Stimulated activated CD4-positive, alpha-beta T cell treated with anti-CD3 and anti-CD28 coated beads, Interleukin-1b, Interleukin-23, amount 100 ng/mL, for 1 hour (primary cell): ENCODE data around the gene MRPS27.

Experiments used
- DNase-seq, 2 donors: peaks; one replicate each; pipeline ENCODE4 v3.0.0-alpha.2; 2020; ENCODE audit warnings: low read depth in 2 of 2

Gene MRPS27

GRCh38 chr5:72290356-72291133 is 29.5 kb downstream of the MRPS27 start:
- DNase-seq, result no peak

DNA sequence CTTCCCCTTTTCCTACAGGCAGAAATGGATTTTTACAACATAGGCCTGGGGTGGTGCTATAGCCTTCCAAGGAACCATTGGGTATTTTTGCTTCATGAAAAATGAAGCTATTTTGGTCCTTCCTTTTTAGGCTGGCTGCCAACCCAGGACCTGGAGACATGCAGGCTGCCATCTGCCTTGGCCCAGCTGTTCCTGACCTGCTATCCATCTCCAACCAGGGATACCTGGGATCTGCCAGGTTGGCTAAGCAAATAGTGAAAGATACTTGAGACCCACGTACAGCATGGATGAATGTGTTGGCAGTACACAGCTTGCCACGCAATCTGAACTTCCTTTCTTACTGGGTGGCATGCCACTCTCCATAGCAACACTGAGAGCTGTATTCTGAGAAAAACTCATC is 31.1 kb downstream of the MRPS27 start:
- no peak for DNase-seq

DNA sequence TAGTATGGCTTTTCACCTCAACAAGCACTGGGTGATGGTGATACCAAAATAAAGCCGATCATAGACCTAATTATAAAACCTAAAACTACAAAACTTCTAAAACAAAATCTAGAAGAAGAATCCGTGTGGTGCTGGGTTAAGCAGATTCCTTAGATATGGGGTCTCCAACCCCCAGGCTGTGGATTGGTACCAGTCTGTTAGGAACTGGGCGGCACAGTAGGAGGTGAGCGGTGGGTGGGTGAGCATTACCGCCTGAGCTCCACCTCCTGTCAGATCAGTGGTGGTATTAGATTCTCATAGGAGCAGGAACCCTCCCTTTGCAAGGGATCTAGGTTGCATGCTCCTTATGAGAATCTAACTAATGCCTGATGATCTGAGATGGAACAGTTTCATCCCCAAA is 33.2 kb downstream of the MRPS27 start:
- no peak for DNase-seq

GRCh38 chr5:72285424-72285821 is 34.6 kb downstream of the MRPS27 start:
- no peak for DNase-seq

DNA sequence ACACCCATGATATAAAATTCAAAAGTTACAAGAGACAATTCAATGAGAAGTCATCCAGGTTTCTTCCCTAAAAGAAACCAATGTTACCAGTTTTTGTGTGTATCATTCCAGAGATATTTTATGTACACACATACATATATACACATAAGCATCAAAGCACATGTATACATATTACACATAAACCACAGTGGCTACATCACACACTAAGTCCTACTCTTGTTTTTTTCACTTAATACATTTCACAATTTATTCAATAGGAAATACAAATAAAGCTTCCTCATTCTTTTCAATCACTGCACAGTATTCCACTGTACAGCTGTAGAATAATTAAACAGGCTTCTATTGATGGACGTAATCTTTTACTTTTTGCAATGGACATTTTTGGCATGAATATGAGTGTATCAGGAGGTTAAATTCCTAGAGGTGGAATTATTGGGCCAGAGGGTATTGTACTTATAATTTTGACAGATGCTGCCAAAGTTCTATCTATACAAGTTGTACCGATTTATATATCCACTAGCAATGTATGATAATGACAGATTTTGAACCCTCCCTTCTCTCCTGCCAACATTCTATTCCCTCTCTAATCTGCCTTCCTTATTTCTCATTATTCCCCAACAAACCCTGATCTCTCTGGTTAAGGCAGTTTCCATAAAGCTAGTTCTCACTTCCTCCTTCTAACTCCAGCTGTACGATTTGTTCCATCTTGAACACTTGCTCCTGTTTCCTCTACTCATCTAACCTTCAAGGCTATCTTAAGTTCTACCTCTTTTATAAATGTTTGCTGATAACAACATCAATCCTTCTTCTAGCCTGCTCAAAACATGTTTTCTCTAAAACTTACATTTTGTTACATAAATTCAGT is 35.2 kb downstream of the MRPS27 start:
- DNase-seq, result no peak

DNA sequence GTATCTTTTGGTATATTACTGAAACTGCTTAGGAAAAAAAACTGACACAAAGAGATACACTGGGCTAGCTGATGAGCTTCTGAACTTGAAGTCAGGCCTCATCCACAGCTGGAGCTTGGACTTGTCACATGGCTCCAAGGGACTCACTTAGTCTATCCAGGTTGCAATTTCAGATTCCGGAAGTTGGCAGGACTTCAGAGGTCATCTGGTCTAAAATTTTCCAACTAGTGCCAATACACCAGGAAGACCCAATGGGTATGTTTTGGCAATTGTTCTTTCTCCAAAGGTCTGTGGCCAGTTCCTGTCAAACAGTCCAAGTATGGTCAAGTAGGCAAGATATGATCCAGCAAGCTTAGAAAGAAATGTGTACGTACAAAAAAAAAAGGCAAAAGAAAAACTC is 36.7 kb downstream of the MRPS27 start:
- DNase-seq, result no peak

DNA sequence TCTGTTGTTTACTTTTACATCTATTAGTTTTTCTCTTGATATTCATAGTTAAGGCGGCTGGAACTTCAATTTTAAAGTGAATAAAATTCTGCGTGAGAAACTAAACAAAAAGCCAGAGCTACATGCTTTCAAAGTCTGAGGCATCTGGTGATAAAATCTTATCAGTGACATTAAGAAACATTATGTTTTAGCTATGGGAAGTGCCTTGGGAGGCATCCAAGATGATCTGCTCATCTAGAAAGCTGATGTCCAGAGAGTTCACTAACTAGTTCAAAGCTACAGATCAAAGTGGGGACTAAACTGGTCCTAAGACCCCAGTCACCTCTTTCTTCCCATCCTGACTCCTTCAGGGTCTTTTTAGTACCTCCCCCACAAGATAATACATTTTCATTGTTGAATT is 37.2 kb downstream of the MRPS27 start:
- DNase-seq, result no peak

DNA sequence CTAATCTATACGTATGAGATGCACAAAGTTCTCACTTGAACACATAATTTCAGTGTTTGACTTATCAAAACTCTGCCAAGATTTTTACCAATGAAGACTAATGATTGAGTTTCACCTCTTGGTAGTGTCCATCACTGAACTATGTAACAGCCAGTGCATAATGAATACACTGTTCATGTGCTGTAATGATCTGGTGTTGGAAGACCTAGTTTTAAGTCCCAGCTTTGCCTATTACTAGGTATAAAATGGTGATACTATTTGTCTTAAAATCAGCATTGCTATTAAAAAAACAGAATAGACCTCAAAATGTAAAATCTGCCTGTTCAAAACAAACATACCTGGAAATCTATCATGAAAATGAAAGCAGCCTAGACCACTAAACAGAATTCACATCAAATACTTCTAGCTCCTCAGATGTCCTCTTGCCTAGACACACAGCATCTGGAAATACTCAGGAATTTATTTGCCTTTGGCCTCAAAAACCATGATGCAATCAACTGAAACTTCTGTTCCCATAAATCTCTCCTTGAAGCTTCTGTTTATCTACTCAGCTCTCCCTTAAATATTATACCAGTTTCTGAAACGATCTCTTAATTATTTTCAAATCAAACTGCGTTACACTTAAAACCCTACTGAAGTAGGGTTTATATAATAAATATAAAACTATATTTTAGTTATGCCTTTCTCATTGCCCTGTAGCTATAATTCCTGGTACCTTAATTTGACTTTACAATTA is 38.1 kb downstream of the MRPS27 start:
- DNase-seq, result no peak

GRCh38 chr5:72281430-72281763 is 38.6 kb downstream of the MRPS27 start:
- no peak for DNase-seq

GRCh38 chr5:72280581-72281069 is 39.4 kb downstream of the MRPS27 start:
- no peak for DNase-seq

DNA sequence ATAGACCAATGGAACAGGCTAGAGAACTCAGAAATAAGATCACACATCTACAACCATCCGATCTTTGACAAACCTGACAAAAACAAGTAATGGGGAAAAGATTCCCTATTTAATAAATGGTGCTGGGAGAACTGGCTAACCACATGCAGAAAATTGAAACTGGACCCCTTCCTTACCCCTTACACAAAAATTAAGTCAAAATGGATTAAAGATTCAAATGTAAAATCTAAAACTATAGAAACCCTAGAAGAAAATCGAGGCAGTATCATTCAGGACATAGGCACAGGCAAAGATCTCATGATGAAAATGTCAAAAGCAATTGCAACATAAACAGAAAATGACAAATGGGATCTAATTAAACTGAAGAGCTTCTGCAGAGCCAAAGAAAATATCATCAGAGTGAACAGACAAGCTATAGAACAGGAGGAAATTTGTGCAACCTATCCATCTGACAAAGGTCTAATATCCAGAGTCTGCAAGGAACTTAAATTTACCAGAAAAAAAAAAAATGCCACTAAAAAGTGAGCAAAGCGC is 43.8 kb downstream of the MRPS27 start:
- no peak for DNase-seq

DNA sequence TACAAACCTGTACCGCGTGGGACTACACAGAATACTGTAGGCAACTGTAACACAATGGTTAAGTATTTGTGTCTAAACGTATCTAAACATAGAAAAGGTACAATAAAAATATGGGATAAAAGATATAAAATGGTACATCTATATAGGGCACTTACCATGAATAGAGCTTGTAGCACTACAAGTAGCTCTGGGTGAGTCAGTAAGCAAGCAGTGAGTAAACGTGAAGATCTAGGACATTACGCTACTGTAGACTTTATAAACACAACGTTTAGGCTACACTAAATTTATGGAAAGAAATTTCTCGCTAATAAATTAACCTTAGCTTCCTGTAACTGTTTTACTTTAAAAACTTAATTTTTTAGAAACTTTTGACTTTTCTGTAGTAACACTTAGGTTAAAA is 46.5 kb downstream of the MRPS27 start:
- no peak for DNase-seq

- DNase-seq, result no peak
These were observed 47.6 kb downstream of the MRPS27 start for GRCh38 chr5:72272398-72272797.

GRCh38 chr5:72271702-72272101 is 48.3 kb downstream of the MRPS27 start:
- no peak for DNase-seq

- no peak for DNase-seq
These were observed 50.0 kb downstream of the MRPS27 start for GRCh38 chr5:72270037-72270436.

GRCh38 chr5:72269411-72269780 is 50.6 kb downstream of the MRPS27 start:
- DNase-seq, result no peak

GRCh38 chr5:72268753-72269410 is 51.2 kb downstream of the MRPS27 start:
- peak; percentile 7 to 20 for DNase-seq

GRCh38 chr5:72268260-72268659 is 51.8 kb downstream of the MRPS27 start:
- DNase-seq, result no peak

DNA sequence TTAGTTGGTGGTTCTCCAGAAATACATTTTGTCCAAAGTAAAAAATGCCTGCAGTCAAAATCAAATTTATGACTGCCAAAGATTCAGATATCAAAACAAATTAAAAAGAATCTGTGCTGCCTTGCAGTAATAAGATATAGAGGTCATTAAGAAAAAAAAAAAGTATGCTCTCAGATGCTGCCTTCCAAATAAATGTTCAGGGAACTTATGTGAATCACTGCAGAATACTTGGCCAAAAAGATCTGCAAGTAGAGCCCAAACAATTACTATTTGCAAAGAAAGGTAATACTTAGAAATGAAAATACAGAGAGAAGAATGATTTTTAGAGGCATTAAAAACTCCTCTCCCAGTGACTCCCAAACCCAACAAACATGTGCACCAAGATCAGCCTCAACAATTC is 52.4 kb downstream of the MRPS27 start:
- DNase-seq, result no peak

- DNase-seq, result no peak
These were observed 53.2 kb downstream of the MRPS27 start for GRCh38 chr5:72266862-72267261.

- DNase-seq, result no peak
These were observed 54.8 kb downstream of the MRPS27 start for GRCh38 chr5:72265032-72265877.
